ENCODE results near the gene ZRANB1. TPM values are rescaled to one million over a fixed set of nuclear protein-coding genes. Genes with fewer than 3 reads are reported as not detected.

The ZRANB1 gene
- total and polyA plus RNA-seq, 2 donors, result 17.6 to 53.0 TPM

- Histone ChIP-seq H3K4me1 (ENCODE audit: insufficient read depth) (no peaks in the 10 kb centered on the region), H3K4me3 (ENCODE audit: low read depth, low read length) (no peak overlapping the region), H3K27ac (ENCODE audit: low read depth) (no peak overlapping the region), H3K36me3 (ENCODE audit: insufficient read depth) (peaks cover 2% of the 10 kb centered on the region)
- WGBS, result 90% methylated on average over 17 of the region's 17 CpGs
- DNase-seq (ENCODE audit: extremely low spot score), result no peak
These were observed 54.9 kb downstream of the ZRANB1 start for GRCh38 chr10:124996854-124997215.

GRCh38 chr10:124997306-124997705 lies 55.4 kb downstream of the ZRANB1 start:
- Histone ChIP-seq H3K27ac (ENCODE audit: low read depth) (no peak overlapping the region), H3K4me1 (ENCODE audit: insufficient read depth) (no peaks in the 10 kb centered on the region), H3K4me3 (ENCODE audit: low read depth, low read length) (no peak overlapping the region), H3K36me3 (ENCODE audit: insufficient read depth) (peaks cover 2% of the 10 kb centered on the region)
- no peak for DNase-seq (ENCODE audit: extremely low spot score)
- WGBS, result 95% methylated on average over 11 of the region's 11 CpGs

GRCh38 chr10:124997771-124998623 lies 56.1 kb downstream of the ZRANB1 start:
- no peaks in the 10 kb centered on the region for H3K4me1 ChIP-seq (ENCODE audit: insufficient read depth)
- no peak overlapping the region for H3K4me3 ChIP-seq (ENCODE audit: low read depth, low read length)
- peaks cover 2% of the 10 kb centered on the region for H3K36me3 ChIP-seq (ENCODE audit: insufficient read depth)
- no peak for DNase-seq (ENCODE audit: extremely low spot score)
- WGBS, result 89% methylated on average over 35 of the region's 35 CpGs
- no peak overlapping the region for H3K27ac ChIP-seq (ENCODE audit: low read depth)

GRCh38 chr10:124998624-124999291 lies 56.8 kb downstream of the ZRANB1 start:
- Histone ChIP-seq H3K27ac (ENCODE audit: low read depth) (no peak overlapping the region), H3K4me3 (ENCODE audit: low read depth, low read length) (no peak overlapping the region), H3K4me1 (ENCODE audit: insufficient read depth) (no peaks in the 10 kb centered on the region), H3K36me3 (ENCODE audit: insufficient read depth) (peaks cover 2% of the 10 kb centered on the region)
- WGBS, result 81% methylated on average over 16 of the region's 16 CpGs
- DNase-seq (ENCODE audit: extremely low spot score), result no peak

- H3K4me1 ChIP-seq (ENCODE audit: insufficient read depth), result no peaks in the 10 kb centered on the region
- 38% methylated on average over 29 of the region's 29 CpGs for WGBS
- H3K27ac ChIP-seq (ENCODE audit: low read depth), result no peak overlapping the region
- H3K4me3 ChIP-seq (ENCODE audit: low read depth, low read length), result no peak overlapping the region
- DNase-seq (ENCODE audit: extremely low spot score), result no peak
- no peaks in the 10 kb centered on the region for H3K36me3 ChIP-seq (ENCODE audit: insufficient read depth)
These were observed 57.8 kb downstream of the ZRANB1 start for GRCh38 chr10:124999433-125000365.

- no peaks in the 10 kb centered on the region for H3K4me1 ChIP-seq (ENCODE audit: insufficient read depth)
- H3K4me3 ChIP-seq (ENCODE audit: low read depth, low read length), result no peak overlapping the region
- 39% methylated on average over 35 of the region's 35 CpGs for WGBS
- no peaks in the 10 kb centered on the region for H3K36me3 ChIP-seq (ENCODE audit: insufficient read depth)
- peak; percentile 69 for DNase-seq (ENCODE audit: extremely low spot score)
- H3K27ac ChIP-seq (ENCODE audit: low read depth), result no peak overlapping the region
These were observed 58.7 kb downstream of the ZRANB1 start for GRCh38 chr10:125000366-125001312.

GRCh38 chr10:125001313-125002046 lies 59.6 kb downstream of the ZRANB1 start:
- WGBS, result 56% methylated on average over 21 of the region's 21 CpGs
- DNase-seq (ENCODE audit: extremely low spot score), result no peak
- Histone ChIP-seq H3K4me1 (ENCODE audit: insufficient read depth) (no peaks in the 10 kb centered on the region), H3K4me3 (ENCODE audit: low read depth, low read length) (no peak overlapping the region), H3K27ac (ENCODE audit: low read depth) (peak overlapping the region; percentile 5), H3K36me3 (ENCODE audit: insufficient read depth) (no peaks in the 10 kb centered on the region)

- no peak overlapping the region for H3K27ac ChIP-seq (ENCODE audit: low read depth)
- DNase-seq (ENCODE audit: extremely low spot score), result no peak
- H3K36me3 ChIP-seq (ENCODE audit: insufficient read depth), result no peaks in the 10 kb centered on the region
- H3K4me1 ChIP-seq (ENCODE audit: insufficient read depth), result no peaks in the 10 kb centered on the region
- 85% methylated on average over 12 of the region's 12 CpGs for WGBS
- H3K4me3 ChIP-seq (ENCODE audit: low read depth, low read length), result no peak overlapping the region
These were observed 60.1 kb downstream of the ZRANB1 start for GRCh38 chr10:125002047-125002422.

GRCh38 chr10:125002423-125003145 lies 60.7 kb downstream of the ZRANB1 start:
- WGBS, result 91% methylated on average over 28 of the region's 28 CpGs
- H3K4me3 ChIP-seq (ENCODE audit: low read depth, low read length), result no peak overlapping the region
- DNase-seq (ENCODE audit: extremely low spot score), result no peak
- no peaks in the 10 kb centered on the region for H3K36me3 ChIP-seq (ENCODE audit: insufficient read depth)
- no peaks in the 10 kb centered on the region for H3K4me1 ChIP-seq (ENCODE audit: insufficient read depth)
- no peak overlapping the region for H3K27ac ChIP-seq (ENCODE audit: low read depth)

GRCh38 chr10:125003146-125003900 lies 61.4 kb downstream of the ZRANB1 start:
- no peaks in the 10 kb centered on the region for H3K4me1 ChIP-seq (ENCODE audit: insufficient read depth)
- DNase-seq (ENCODE audit: extremely low spot score), result no peak
- 92% methylated on average over 34 of the region's 34 CpGs for WGBS
- H3K27ac ChIP-seq (ENCODE audit: low read depth), result no peak overlapping the region
- no peaks in the 10 kb centered on the region for H3K36me3 ChIP-seq (ENCODE audit: insufficient read depth)
- no peak overlapping the region for H3K4me3 ChIP-seq (ENCODE audit: low read depth, low read length)

- DNase-seq (ENCODE audit: extremely low spot score), result no peak
- 92% methylated on average over 14 of the region's 14 CpGs for WGBS
- no peak overlapping the region for H3K4me3 ChIP-seq (ENCODE audit: low read depth, low read length)
- no peak overlapping the region for H3K27ac ChIP-seq (ENCODE audit: low read depth)
- no peaks in the 10 kb centered on the region for H3K36me3 ChIP-seq (ENCODE audit: insufficient read depth)
- no peaks in the 10 kb centered on the region for H3K4me1 ChIP-seq (ENCODE audit: insufficient read depth)
These were observed 62.1 kb downstream of the ZRANB1 start for GRCh38 chr10:125003901-125004467.

All from urinary bladder (tissue), 4 donors.